ENCODE measurements around the gene NCOA6.
A peak's percentile ranks its signal among the peaks of the same experiment; 100 is the strongest.

Gene NCOA6

DNA sequence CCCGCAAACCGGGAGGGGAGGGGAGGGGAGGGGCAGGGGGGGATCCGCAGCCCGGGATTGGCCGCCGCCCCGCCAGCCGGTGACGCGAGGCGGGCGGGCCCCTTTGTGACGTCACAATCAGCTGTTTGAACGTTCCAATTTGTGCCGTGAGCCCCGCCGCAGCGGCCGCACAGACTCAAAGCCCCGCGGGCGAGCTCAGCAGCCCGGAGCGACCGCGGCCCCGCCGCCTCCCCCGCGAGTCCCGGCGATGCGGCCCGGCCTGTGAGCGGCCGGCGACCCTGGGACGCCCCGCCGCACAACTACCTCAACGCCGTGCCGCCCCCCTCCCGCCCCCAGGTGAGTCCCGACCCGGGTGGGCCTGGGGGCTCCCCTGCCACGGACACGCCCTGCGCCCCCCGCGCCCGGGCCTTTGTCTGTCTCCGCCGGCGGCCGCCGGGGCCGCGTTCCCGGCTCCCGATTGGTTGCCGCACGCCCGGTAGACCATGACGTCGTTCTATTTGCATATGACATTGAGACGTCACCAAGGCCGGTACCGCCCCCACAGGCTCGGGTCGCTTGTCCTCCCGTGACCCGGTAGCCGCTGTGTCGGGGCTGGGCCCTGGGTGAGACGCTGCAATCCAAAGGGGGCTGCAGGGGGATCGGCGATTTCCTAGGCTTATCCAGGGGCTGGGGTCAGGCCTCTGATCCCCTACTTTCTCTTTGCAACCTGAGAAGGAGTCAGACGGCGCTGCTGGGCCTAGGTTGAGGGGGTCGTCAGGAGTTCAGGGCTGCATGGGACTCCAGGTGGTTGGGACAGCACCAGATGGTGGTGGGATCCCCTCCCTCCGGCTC lies 121.1 kb downstream of the NCOA6 start, which contains the start of gene TP53INP2:
Gene TP53INP2 (plus strand): TSS at position 168 of the 831 bp plus-strand sequence. CDS start 4,396 bp downstream, outside the sequence.
- H3K4me3 ChIP-seq (ENCODE audit: low read depth, low read length), result peak within 1 kb of the TSS; percentile 65
- TF ChIP-seq, protein P1, sequence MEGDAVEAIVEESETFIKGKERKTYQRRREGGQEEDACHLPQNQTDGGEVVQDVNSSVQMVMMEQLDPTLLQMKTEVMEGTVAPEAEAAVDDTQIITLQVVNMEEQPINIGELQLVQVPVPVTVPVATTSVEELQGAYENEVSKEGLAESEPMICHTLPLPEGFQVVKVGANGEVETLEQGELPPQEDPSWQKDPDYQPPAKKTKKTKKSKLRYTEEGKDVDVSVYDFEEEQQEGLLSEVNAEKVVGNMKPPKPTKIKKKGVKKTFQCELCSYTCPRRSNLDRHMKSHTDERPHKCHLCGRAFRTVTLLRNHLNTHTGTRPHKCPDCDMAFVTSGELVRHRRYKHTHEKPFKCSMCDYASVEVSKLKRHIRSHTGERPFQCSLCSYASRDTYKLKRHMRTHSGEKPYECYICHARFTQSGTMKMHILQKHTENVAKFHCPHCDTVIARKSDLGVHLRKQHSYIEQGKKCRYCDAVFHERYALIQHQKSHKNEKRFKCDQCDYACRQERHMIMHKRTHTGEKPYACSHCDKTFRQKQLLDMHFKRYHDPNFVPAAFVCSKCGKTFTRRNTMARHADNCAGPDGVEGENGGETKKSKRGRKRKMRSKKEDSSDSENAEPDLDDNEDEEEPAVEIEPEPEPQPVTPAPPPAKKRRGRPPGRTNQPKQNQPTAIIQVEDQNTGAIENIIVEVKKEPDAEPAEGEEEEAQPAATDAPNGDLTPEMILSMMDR (IDR thresholded peaks at IDR 0.05; ENCODE audit: borderline replicate concordance, insufficient read depth, low read depth, low read length), result no peak

DNA sequence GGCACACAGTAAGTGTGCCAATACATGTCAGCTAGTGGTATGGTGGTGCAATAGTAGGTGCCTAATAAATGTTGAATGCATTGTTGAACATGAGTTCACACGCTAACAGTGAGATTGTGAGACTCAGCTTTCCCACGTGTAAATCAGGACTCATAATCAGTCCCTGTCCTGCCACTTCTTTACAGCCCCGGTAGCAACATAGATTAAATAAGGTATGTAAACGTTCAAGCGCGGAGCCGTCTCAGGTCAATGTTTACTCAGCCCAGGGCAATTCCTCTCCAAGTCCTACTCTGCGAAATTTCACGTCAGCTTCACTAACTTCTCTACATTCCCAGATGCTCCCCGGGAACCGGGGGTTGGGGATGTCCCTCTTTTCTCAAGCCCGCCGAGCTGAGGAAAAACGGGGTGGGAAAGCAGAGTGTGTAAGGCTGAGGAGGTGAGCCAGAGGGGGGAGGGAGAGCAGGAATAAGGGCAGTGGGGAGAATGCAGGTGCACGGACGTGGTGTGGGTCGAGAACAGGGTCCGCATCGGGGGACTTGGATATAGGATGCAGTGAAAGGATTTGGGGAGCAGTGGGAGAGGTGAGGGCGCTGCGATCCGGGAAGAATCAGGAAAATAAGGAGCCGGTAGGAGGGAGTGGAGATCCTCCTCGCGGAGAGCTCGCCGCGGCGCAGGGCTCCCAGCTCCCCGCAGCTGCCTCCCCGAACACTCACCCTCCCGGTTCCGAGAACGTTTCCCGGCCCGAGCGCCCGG lies 121.9 kb downstream of the NCOA6 start:
- H3K4me3 ChIP-seq (ENCODE audit: low read depth, low read length), result peak overlapping the region; percentile 65

DNA sequence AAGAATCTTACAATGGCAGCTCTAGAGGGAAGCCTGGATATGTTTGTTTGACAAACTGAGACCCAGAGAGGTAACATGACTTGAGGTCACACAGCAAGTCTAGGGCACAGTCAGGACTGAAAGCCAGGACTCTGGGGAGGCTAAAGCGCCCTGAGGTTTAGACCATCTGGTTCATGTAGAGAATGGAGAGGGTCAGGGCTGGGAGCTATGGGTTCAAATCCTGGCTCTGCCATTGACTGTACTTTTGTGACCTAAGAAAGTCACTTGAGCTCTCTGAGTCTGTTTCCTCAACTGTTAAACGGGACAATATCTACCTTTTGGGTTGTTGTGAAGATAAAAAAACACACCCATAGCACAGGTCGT lies 122.4 kb downstream of the NCOA6 start:
- no peak overlapping the region for H3K4me3 ChIP-seq (ENCODE audit: low read depth, low read length)
- TF ChIP-seq, protein P1 (IDR thresholded peaks at IDR 0.05; ENCODE audit: borderline replicate concordance, insufficient read depth, low read depth, low read length), result no peak

More for the DNA sequence above, 121.9 kb downstream of the NCOA6 start:
- TF ChIP-seq, protein P1 (IDR thresholded peaks at IDR 0.05; ENCODE audit: borderline replicate concordance, insufficient read depth, low read depth, low read length), result no peak

DNA sequence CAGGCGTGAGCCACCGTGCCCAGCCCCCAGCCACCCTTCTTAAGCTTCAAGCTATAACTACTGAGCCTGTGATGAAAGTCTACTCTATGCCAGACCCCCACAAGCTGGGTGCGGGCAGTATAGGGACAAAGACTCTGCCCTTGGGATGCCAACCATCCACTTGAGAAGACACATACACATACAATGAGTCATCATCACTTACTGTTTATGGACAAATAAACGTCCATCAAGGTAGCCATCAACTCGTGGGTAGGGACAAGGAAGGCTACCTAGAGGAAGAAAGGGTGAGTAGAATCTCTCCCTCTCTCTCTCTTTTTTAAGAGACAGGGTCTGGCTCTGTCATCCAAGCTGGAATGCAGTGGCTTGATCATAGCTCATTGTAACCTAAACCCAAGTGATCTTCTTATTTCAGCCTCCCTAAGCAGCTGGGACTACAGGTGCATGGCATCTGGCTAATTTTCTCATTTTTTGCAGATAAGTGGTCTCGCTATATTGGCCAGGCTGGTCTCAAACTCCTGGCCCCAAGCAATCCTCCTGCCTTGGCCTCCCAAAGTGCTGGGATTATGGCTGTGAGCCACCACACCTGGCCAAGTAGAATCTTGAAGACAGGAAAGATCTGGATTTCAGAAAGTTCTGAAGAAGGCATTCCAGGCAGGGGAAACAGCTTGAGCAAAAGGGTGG lies 123.9 kb downstream of the NCOA6 start:
- TF ChIP-seq, protein P1 (IDR thresholded peaks at IDR 0.05; ENCODE audit: borderline replicate concordance, insufficient read depth, low read depth, low read length), result no peak
- H3K4me3 ChIP-seq (ENCODE audit: low read depth, low read length), result no peak overlapping the region

DNA sequence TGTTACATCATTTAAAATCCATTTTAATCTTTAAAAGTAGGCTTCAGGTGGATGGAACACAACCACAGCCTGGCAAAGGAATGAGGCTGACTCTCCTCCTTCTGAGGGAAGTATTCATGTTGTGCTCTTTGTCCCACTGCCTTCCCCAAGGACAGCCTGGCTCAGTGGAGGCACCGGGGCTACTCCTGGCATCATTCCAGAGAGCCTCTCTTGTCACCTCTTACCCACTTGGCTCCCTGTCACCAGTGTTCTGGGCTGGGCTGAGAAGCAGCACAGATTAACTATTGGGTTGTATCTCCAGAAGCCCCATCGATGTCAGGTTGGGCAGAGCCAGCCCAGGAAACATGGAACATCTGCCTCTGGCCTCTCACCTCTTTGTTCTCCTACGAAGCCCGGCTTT lies 132.0 kb downstream of the NCOA6 start:
- H3K4me3 ChIP-seq (ENCODE audit: low read depth, low read length), result no peak overlapping the region
- TF ChIP-seq, protein P1 (IDR thresholded peaks at IDR 0.05; ENCODE audit: borderline replicate concordance, insufficient read depth, low read depth, low read length), result no peak

DNA sequence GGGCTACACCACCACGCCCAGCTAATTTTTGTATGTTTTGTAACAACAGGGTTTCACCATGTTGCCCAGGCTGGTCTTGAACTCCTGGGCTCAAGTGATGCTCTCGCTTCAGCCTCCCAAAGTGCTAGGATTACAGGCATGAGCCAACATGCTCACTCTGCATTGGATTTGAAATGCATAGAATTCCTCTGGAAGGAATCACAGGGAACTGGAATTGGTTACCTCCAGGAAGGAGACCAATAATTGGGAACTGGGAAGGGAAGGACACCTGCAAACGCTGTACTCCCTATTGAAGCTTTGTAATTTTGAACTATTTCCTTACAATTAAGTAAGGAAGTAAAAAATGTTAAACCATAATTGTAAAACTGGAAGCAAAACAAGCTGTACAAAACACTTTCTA lies 133.6 kb downstream of the NCOA6 start:
- TF ChIP-seq, protein P1 (IDR thresholded peaks at IDR 0.05; ENCODE audit: borderline replicate concordance, insufficient read depth, low read depth, low read length), result no peak
- H3K4me3 ChIP-seq (ENCODE audit: low read depth, low read length), result no peak overlapping the region

Data from GM12875 (cell line).